Posterior vena cava (tissue), 2 donors: Measurements from ENCODE around the gene GSDMA. TPM values are rescaled to one million over a fixed set of nuclear protein-coding genes. Genes with fewer than 3 reads are reported as not detected.

Experiments used
- DNase-seq: peaks from one replicate; pipeline ENCODE4 v3.0.0-alpha.2; 2020; ENCODE audit warnings: low spot score
- intact Hi-C, 2 donors: fragments of 100-400 bp; cut with DNase I; formaldehyde crosslinking; loops; one replicate each; pipeline versions ENCODE4 v1.14.1 to v1.14.2; 2022 to 2023
- total RNA-seq, 2 donors: library from RNA; stranded (reverse); fragmentation: NEBNext Ultra II Directional; extraction: Animal tissue kit (Norgen Biotek cat#: 25700); gene quantifications; one replicate each; pipeline ENCODE4 v1.2.1, GENCODE V29; 2021
- donor health status: DM: yes; HTN: yes; CAD: no.
- donor health status: DM: yes; HTN: yes; CAD: no.

GSDMA gene
- total RNA-seq, 2 donors from 2014 or later, result 0.19 to 0.57 TPM

- no peak for DNase-seq
- intact Hi-C loops, result no loop called here
Measured at GRCh38 chr17:39951924-39952679, 10.7 kb upstream of the GSDMA start.

GRCh38 chr17:39952680-39953470, 9.9 kb upstream of the GSDMA start:
- peak; percentile 99 for DNase-seq
- intact Hi-C loops, result no loop called here

- intact Hi-C loops, result no loop called here
Measured at GRCh38 chr17:39953471-39953888, 9.3 kb upstream of the GSDMA start.

GRCh38 chr17:39954876-39955275, 7.9 kb upstream of the GSDMA start:
- DNase-seq, result no peak
- intact Hi-C loops, result no loop called here

More at GRCh38 chr17:39953471-39953888, 9.3 kb upstream of the GSDMA start:
- no peak for DNase-seq

GRCh38 chr17:39955726-39956225, 7.0 kb upstream of the GSDMA start:
- no peak for DNase-seq
- intact Hi-C loops, result no loop called here

- intact Hi-C loops, result no loop called here
- DNase-seq, result no peak
Measured at GRCh38 chr17:39960524-39961041, 2.2 kb upstream of the GSDMA start.

- no peak for DNase-seq
- intact Hi-C loops, result no loop called here
Measured at GRCh38 chr17:39963829-39964228, 1.0 kb downstream of the GSDMA start.

GRCh38 chr17:39965017-39965699, 2.4 kb downstream of the GSDMA start:
- DNase-seq, result no peak
- intact Hi-C loops, result no loop called here

- intact Hi-C loops, result no loop called here
- DNase-seq, result no peak
Measured at GRCh38 chr17:39966771-39967170, 4.0 kb downstream of the GSDMA start.

GRCh38 chr17:39968761-39969160, 6.0 kb downstream of the GSDMA start:
- no peak for DNase-seq

GRCh38 chr17:39969375-39969774, 6.6 kb downstream of the GSDMA start:
- intact Hi-C loops, result no loop called here
- peak; percentile 51 for DNase-seq

More at GRCh38 chr17:39968761-39969160, 6.0 kb downstream of the GSDMA start:
- intact Hi-C loops, result no loop called here

GRCh38 chr17:39970157-39970692, 7.4 kb downstream of the GSDMA start:
- intact Hi-C loops, result no loop called here
- no peak for DNase-seq

- DNase-seq, result no peak
- intact Hi-C loops, result no loop called here
Measured at GRCh38 chr17:39971076-39971603, 8.3 kb downstream of the GSDMA start.

- intact Hi-C loops, result no loop called here
Measured at GRCh38 chr17:39972271-39972670, 9.5 kb downstream of the GSDMA start.

GRCh38 chr17:39973496-39973895, 10.7 kb downstream of the GSDMA start:
- intact Hi-C loops, result no loop called here

More at GRCh38 chr17:39972271-39972670, 9.5 kb downstream of the GSDMA start:
- no peak for DNase-seq

GRCh38 chr17:39974433-39974832, 11.6 kb downstream of the GSDMA start:
- intact Hi-C loops, result no loop called here

More at GRCh38 chr17:39973496-39973895, 10.7 kb downstream of the GSDMA start:
- DNase-seq, result no peak

GRCh38 chr17:39975801-39976200, 13.0 kb downstream of the GSDMA start:
- intact Hi-C loops, result no loop called here

More at GRCh38 chr17:39974433-39974832, 11.6 kb downstream of the GSDMA start:
- no peak for DNase-seq

GRCh38 chr17:39979016-39979670, 16.3 kb downstream of the GSDMA start:
- no peak for DNase-seq
- intact Hi-C loops, result no loop called here

More at GRCh38 chr17:39975801-39976200, 13.0 kb downstream of the GSDMA start:
- DNase-seq, result no peak
